Dermis blood vessel endothelial cell (primary cell): ENCODE measurements around the gene ZNF281. TPM values are rescaled to one million over a fixed set of nuclear protein-coding genes. Genes with fewer than 3 reads are reported as not detected.
A peak's percentile ranks its signal among the peaks of the same experiment; 100 is the strongest.
"Not testable (repeated sequence)": the region's sequence is repeated elsewhere in the genome, so short reads cannot be mapped to it uniquely, and the experiment has no call there.

Source experiments
- DNase-seq: peaks from one replicate; pipeline ENCODE4 v3.0.0; 2010
- total RNA-seq: library from RNA; depleted of rRNA; stranded (reverse); fragments of >200 nt; gene quantifications from 2 replicates; pipeline ENCODE4 v1.2.3, GENCODE V29; 2014

Gene ZNF281, protein sequence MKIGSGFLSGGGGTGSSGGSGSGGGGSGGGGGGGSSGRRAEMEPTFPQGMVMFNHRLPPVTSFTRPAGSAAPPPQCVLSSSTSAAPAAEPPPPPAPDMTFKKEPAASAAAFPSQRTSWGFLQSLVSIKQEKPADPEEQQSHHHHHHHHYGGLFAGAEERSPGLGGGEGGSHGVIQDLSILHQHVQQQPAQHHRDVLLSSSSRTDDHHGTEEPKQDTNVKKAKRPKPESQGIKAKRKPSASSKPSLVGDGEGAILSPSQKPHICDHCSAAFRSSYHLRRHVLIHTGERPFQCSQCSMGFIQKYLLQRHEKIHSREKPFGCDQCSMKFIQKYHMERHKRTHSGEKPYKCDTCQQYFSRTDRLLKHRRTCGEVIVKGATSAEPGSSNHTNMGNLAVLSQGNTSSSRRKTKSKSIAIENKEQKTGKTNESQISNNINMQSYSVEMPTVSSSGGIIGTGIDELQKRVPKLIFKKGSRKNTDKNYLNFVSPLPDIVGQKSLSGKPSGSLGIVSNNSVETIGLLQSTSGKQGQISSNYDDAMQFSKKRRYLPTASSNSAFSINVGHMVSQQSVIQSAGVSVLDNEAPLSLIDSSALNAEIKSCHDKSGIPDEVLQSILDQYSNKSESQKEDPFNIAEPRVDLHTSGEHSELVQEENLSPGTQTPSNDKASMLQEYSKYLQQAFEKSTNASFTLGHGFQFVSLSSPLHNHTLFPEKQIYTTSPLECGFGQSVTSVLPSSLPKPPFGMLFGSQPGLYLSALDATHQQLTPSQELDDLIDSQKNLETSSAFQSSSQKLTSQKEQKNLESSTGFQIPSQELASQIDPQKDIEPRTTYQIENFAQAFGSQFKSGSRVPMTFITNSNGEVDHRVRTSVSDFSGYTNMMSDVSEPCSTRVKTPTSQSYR
- 23.5 TPM in 2 replicates for total RNA-seq

GRCh38 chr1:200409761-200410565 is at the start of gene ZNF281:
ZNF281 (minus strand) TSS chr1:200410036; CDS start chr1:200409705, 331 bp downstream.
- DNase-seq, result peak; percentile 97

DNA sequence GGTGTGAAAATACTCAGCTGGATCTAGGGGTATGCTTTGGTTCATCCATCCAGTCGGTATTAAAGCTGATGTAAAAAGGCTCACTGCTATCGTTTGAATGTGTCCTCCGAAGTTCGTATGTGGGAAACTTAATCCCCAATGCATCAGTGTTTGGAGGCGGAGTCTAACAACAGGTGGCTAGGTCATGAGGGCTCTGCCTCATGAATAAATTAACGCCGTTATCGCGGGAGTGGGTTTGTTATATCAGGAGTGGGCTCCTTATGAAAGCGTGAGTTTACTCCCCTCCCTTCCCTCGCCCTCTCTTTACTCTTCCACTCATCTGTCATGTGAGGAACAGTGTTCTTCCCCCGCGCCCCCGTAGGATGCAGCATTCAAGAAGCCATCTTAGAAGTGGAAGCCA is 48.9 kb upstream of the ZNF281 start:
- DNase-seq, result no peak

- no peak for DNase-seq
These were observed 48.0 kb upstream of the ZNF281 start for GRCh38 chr1:200457810-200458209.

GRCh38 chr1:200454425-200454824 is 44.6 kb upstream of the ZNF281 start:
- no peak for DNase-seq

GRCh38 chr1:200453553-200453905 is 43.7 kb upstream of the ZNF281 start:
- no peak for DNase-seq

DNA sequence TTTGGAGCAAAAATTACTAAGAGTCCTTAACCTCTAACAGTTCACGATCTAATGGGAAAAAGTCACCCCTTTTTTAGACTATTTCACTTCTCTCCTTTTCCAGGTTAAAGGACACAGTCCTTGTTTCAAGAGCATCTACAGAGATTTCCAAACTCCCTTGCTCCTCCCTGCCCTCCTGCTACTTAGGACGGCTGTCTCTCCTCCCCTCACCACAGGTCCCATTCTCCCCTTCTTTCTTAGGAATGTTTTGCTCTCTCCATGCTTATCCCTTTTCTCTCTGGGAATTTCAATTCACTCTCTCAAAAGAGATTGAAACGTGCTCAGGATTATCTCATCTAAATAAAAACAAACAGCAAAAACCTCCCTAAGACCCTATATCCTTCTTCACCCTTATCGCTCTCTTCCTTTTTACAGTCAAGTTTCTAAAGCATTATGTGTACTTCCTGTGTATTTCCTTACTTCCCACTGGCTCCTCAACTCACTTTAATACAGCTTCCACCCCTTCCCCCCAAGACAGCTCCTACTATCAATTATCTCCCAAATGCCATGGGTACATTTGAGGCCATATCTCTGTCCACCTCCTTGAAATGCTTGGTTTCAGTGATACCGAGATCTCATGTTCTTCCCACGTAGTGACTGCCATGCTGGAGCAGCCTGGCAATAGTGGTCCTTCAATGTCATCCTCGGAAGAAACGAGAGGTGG is 43.2 kb upstream of the ZNF281 start:
- peak; percentile 7 for DNase-seq

DNA sequence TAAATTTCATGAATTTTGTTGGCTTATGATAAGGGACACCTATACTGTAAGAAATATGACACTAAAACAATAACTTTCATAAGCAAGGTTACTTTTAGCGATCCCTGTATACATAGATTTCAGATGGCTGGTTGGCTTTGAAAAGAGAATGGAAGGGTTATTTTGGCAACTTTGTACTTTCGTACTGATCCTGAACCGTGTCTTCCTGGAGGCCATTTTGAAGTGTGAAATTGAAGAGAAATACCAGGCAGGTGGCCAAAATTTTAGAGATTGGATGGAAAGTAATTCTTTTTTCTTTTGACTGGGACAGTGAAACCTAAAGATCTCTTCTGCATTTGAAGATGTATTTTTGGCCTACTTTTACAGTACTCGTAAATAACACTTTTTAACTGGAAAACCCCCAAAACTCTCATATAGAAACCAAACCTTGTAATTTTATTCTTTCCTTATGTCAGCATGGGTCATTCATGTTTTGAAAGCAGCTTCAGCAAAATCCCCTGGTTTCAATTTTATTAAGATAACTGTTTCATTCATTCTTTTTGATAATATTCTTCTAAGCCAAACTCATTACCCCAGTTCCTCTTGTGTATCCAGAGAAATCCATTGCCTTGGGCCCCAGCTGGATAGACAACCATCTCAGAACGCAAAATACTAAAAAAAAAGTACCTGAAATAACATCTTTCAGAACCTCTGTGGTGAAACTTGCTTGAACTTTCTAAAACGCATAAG is 38.4 kb upstream of the ZNF281 start:
- DNase-seq, result no peak

DNA sequence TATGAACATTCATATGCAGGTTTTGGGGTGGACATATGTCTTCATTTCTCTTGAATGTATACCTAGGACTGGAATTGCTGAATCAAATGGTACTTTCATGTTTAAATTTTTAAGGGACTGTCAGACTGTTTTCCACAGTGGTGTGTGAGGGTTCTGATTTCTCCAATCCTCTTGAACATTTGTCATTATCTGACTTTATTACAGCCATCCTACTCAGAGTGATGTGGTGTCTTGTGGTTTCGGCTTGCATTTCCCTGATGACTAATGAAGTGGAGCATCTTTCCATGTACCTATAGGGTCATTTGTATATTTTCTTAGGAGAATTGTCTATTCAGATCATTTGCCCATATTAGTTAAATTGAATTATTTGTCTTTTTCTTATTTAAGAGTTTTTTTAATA is 35.4 kb upstream of the ZNF281 start:
- DNase-seq, result no peak

GRCh38 chr1:200444478-200444877 is 34.6 kb upstream of the ZNF281 start:
- DNase-seq, result no peak

GRCh38 chr1:200443860-200444259 is 34.0 kb upstream of the ZNF281 start:
- DNase-seq, result no peak

GRCh38 chr1:200442537-200443156 is 32.8 kb upstream of the ZNF281 start:
- no peak for DNase-seq

DNA sequence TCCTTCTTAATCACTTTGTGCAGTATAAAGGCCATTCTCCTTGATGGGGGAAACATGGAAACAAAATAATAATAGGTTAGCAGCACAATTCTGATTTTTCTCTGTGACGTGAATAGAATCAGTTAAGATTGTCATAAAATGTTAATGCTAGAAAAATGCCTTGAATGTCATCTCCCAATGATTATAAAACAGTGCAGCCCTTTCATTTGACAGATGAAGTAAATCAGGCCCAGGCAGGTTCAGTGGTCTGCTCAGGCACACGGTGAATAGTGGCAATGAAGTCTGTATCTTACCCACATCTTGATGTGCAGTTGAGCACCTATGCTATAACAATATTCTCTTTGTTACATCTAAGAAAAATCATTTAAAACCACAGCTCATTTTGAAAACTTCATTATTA is 32.2 kb upstream of the ZNF281 start:
- no peak for DNase-seq

DNA sequence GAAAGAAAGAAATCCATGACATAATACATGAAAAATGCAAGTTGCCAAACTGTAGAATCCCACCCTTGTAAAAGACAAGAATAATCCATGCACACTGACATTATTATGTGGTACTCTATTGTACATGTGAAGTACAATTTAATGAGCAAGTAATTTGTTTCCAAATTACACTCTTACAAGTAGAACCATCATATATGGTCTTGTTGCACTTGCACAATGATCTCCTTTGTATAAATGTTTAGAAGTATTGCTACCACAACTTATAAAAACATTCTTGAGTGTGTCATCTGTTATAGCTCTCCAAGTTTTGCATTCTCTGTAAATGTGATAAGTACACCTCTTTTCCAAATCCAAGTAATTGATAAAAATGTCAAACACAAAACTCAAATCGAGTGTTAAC is 29.1 kb upstream of the ZNF281 start:
- no peak for DNase-seq

DNA sequence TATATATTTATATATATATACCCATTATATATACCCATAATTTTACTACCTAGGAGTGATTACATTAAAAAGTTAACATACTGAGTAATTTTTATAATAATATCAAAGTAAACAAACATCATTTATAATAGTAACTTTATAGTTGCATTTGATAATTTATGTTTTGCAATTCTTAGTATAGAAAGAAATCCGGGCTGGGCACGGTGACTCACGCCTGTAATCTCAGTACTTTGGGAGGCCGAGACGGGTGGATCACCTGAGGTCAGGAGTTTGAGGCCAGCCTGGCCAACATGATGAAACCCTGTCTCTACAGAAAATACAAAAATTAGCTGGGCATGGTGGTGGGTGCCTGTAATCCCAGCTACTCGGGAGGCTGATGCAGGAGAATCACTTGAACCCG is 28.6 kb upstream of the ZNF281 start:
- not testable (repeated sequence) for DNase-seq

DNA sequence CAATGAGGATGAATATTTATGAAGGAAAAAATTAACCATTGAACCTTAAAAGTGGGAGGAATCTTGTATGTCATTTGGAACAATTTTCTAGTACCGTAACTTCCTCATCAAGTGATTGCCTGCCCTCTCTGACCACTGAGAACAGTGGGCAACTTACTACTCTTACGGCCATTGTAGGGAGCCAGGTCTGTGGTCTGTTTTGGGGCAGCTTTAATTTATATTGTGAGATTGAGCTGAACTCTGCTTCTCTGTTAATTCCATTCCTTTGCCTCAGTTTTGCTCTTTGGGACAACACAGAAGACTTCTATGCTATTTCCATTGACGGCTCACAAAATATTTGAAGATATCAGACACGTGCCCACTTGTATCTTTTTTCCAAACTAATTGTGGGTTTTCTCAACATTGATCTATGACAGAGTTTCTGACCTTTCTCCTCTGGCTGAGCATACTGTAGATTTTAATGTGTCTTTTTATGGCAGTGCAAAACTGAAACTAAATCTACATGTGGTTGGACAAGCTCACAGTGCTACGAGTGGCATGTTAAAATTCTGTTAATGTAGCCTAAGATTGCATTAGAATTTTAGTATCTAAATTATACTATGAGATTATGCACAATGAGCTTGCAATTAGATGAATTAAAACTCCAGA is 27.8 kb upstream of the ZNF281 start:
- DNase-seq, result peak; percentile 5

GRCh38 chr1:200437088-200437487 is 27.3 kb upstream of the ZNF281 start:
- DNase-seq, result no peak

- no peak for DNase-seq
These were observed 26.6 kb upstream of the ZNF281 start for GRCh38 chr1:200436436-200436835.

- DNase-seq, result no peak
These were observed 25.5 kb upstream of the ZNF281 start for GRCh38 chr1:200435200-200435780.

- DNase-seq, result no peak
These were observed 23.8 kb upstream of the ZNF281 start for GRCh38 chr1:200433586-200433985.

GRCh38 chr1:200432586-200432985 is 22.8 kb upstream of the ZNF281 start:
- no peak for DNase-seq
